Osteoblast (primary cell): ENCODE data around the gene UQCRHL. TPM values are rescaled to one million over a fixed set of nuclear protein-coding genes. Genes with fewer than 3 reads are reported as not detected.

Experiments used
- DNase-seq: peaks from one replicate; pipeline ENCODE4 v3.0.0; 2011; ENCODE audit warnings: low spot score, mixed read lengths; ENCODE audit not compliant: insufficient read length; ENCODE audit errors: missing footprints
- H2AFZ ChIP-seq: 2 replicates; pipeline ENCODE4 v1.6.0; 2011; ENCODE audit warnings: mild to moderate bottlenecking, low read length
- H3K27ac ChIP-seq: 2 replicates; pipeline ENCODE4 v1.5.1; 2011; ENCODE audit warnings: mild to moderate bottlenecking, low read depth, low read length, moderate library complexity
- H3K27me3 ChIP-seq: 2 replicates; pipeline ENCODE4 v1.6.0; 2012; ENCODE audit warnings: mild to moderate bottlenecking, control low read depth, inconsistent platforms, low read length, moderate library complexity; ENCODE audit not compliant: insufficient read depth
- H3K36me3 ChIP-seq: 2 replicates; pipeline ENCODE4 v1.5.1; 2011; ENCODE audit warnings: mild to moderate bottlenecking, low read length, control low read depth, moderate library complexity; ENCODE audit not compliant: insufficient read depth
- H3K4me1 ChIP-seq: 2 replicates; pipeline ENCODE4 v1.5.1; 2011; ENCODE audit warnings: mild to moderate bottlenecking, low read length, control low read depth, moderate library complexity; ENCODE audit not compliant: insufficient read depth
- H3K4me2 ChIP-seq: 2 replicates; pipeline ENCODE4 v1.6.0; 2011; ENCODE audit warnings: mild to moderate bottlenecking, low read length; ENCODE audit not compliant: insufficient read depth
- H3K4me3 ChIP-seq: fragments of 200-600 bp; sonication (generic); 3 replicates; pipeline ENCODE4 v1.5.1; 2012; ENCODE audit warnings: mild to moderate bottlenecking, low read length, inconsistent platforms; ENCODE audit not compliant: insufficient read depth
- H3K79me2 ChIP-seq: 2 replicates; pipeline ENCODE4 v1.6.0; 2012; ENCODE audit warnings: mild to moderate bottlenecking, low read length, control low read depth, inconsistent platforms; ENCODE audit not compliant: insufficient read depth
- H3K9me3 ChIP-seq: 2 replicates; pipeline ENCODE4 v1.5.1; 2011; ENCODE audit warnings: low read depth, low read length, control low read depth
- H4K20me1 ChIP-seq: 2 replicates; pipeline ENCODE4 v1.6.0; 2012; ENCODE audit warnings: mild to moderate bottlenecking, low read length, control low read depth; ENCODE audit not compliant: insufficient read depth
- CTCF ChIP-seq: IDR thresholded peaks from 2 replicates; pipeline ENCODE4 v1.5.1; 2011; ENCODE audit warnings: mild to moderate bottlenecking, low read depth, low read length, moderate library complexity; ENCODE audit errors: extremely low read depth
- total RNA-seq: library from RNA; depleted of rRNA; stranded (reverse); fragments of >200 nt; gene quantifications from 2 replicates; pipeline ENCODE4 v1.2.3, GENCODE V29; 2012

The UQCRHL gene
- total RNA-seq, 1 donor = 1.1 TPM

- H3K4me3 ChIP-seq = no peak overlapping the region
- DNase-seq = peak; percentile 63
- peaks cover 6% of the 10 kb centered on the region for H3K4me1 ChIP-seq
- H3K79me2 ChIP-seq = no peaks in the 10 kb centered on the region
- H3K27ac ChIP-seq = no peak overlapping the region
- no peaks in the 10 kb centered on the region for H3K9me3 ChIP-seq
- H3K27me3 ChIP-seq = no peaks in the 10 kb centered on the region
- no peak for TF ChIP-seq CTCF
- no peaks in the 10 kb centered on the region for H3K36me3 ChIP-seq
- no peaks in the 10 kb centered on the region for H4K20me1 ChIP-seq
- no peak overlapping the region for H2AFZ ChIP-seq
- peak overlapping the region; percentile 23 for H3K4me2 ChIP-seq
These were observed 13.0 kb upstream of the UQCRHL start for GRCh38 chr1:15820478-15820877.

- Histone ChIP-seq H3K4me3 (no peak overlapping the region), H2AFZ (no peak overlapping the region), H3K4me1 (peaks cover 6% of the 10 kb centered on the region), H3K9me3 (no peaks in the 10 kb centered on the region), H4K20me1 (no peaks in the 10 kb centered on the region), H3K36me3 (no peaks in the 10 kb centered on the region), H3K27me3 (no peaks in the 10 kb centered on the region), H3K79me2 (no peaks in the 10 kb centered on the region), H3K4me2 (no peak overlapping the region), H3K27ac (no peak overlapping the region)
- DNase-seq = no peak
- TF ChIP-seq CTCF = no peak
These were observed 9.2 kb upstream of the UQCRHL start for GRCh38 chr1:15816674-15817073.

- Histone ChIP-seq H3K27me3 (no peaks in the 10 kb centered on the region), H3K4me1 (no peaks in the 10 kb centered on the region), H4K20me1 (no peaks in the 10 kb centered on the region), H3K9me3 (no peaks in the 10 kb centered on the region), H3K36me3 (no peaks in the 10 kb centered on the region), H3K27ac (no peak overlapping the region), H3K4me2 (no peak overlapping the region), H2AFZ (no peak overlapping the region), H3K4me3 (no peak overlapping the region), H3K79me2 (no peaks in the 10 kb centered on the region)
- DNase-seq = no peak
- no peak for TF ChIP-seq CTCF
These were observed 2.6 kb upstream of the UQCRHL start for GRCh38 chr1:15810073-15810472.

GRCh38 chr1:15808955-15809354, 1.5 kb upstream of the UQCRHL start:
- Histone ChIP-seq H3K9me3 (no peaks in the 10 kb centered on the region), H3K4me1 (no peaks in the 10 kb centered on the region), H3K27ac (no peak overlapping the region), H3K4me3 (no peak overlapping the region), H2AFZ (no peak overlapping the region), H3K36me3 (no peaks in the 10 kb centered on the region), H3K27me3 (no peaks in the 10 kb centered on the region), H3K79me2 (no peaks in the 10 kb centered on the region), H3K4me2 (no peak overlapping the region), H4K20me1 (no peaks in the 10 kb centered on the region)
- DNase-seq = no peak
- TF ChIP-seq CTCF = no peak
